ENCODE data around the gene VSTM2L.
A peak's percentile ranks its signal among the peaks of the same experiment; 100 is the strongest.
"Not testable (repeated sequence)": the region's sequence is repeated elsewhere in the genome, so short reads cannot be mapped to it uniquely, and the experiment has no call there.

Gene VSTM2L, protein sequence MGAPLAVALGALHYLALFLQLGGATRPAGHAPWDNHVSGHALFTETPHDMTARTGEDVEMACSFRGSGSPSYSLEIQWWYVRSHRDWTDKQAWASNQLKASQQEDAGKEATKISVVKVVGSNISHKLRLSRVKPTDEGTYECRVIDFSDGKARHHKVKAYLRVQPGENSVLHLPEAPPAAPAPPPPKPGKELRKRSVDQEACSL

DNA sequence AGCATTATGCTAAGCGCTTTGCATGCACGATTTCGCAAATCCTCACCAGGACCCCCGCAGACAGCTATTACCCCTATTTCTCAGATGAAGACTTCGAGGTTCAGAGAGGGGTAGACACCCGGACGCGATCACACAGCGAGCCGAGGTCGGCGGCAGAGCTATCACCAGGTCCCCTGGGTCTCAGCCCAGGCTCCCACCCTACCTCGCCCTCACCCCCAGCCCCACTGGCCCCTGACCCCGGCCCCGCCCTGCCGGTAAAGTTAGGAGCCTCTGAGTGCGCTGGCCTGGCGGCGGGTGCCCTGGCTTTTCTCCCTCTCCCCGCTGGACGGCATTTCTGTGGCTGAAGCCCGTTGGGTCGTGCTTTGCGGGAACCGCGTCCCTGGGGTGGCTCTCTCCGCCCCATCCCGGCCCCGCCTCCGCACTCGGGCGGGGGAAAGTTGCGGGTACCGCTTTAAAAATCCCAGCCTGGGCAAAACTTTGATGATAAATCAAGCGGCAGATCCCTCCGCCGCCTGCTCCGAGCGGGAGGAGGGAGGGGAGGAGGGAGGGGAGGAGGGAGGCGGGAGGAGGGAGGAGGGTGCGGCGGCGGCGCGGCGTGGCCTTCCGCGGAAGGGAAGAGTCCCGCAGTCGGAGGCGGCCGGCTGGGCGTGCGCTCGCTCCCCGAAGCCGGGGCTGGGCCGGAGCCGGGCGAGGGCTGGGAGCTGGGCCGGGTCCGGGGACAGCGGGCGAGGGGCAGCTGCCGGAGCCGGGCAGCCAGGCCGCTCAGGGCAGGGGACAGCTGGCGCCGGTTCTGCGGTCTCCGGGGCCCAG, at the start of gene VSTM2L:
VSTM2L (plus strand) TSS at position 624 of the 810 bp plus-strand sequence. CDS start 224 bp downstream, outside the sequence.
- peak within 1 kb of the TSS; percentile 9 for H3K27ac Mint-ChIP-seq

DNA sequence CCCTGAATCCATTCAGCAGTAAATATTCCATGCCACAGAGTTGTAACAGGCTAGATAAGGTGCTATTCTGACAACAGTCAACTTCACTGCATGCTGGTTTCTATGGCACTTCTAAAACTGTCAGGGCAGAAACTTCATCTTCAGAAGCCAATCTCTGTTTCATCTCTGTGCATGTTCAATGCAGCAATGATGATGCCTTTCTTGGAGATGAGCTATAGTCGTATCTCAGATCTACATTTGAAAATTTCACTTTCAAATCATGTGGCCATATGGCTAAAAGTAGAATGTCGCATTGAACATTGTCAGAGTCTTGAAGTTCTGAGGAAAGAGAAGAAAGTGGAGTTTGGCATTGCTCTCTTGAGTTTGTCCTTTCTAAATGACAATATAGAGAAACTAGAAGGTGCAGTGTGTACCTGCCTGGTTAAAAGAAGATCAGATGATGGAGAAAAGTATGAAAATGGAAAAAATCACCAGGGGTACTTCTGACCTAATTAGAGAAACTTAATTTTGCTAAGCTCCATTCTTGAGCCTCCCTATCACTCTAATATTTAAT, 49.0 kb upstream of the VSTM2L start:
- Mint-ChIP-seq H3K27me3 (no peaks in the 10 kb centered on the region), H3K9me3 (no peaks in the 10 kb centered on the region), H3K36me3 (ENCODE audit: low read depth) (peaks cover 49% of the 10 kb centered on the region), H3K4me1 (ENCODE audit: low read depth) (no peaks in the 10 kb centered on the region), H3K27ac (no peak overlapping the region), H3K4me3 (no peak overlapping the region)

More for the DNA sequence above, at the start of gene VSTM2L:
- Mint-ChIP-seq H3K9me3 (no peaks in the 10 kb centered on the region), H3K36me3 (ENCODE audit: low read depth) (no peaks in the 10 kb centered on the region), H3K4me3 (peak within 1 kb of the TSS; percentile 67), H3K4me1 (ENCODE audit: low read depth) (peaks cover 17% of the 10 kb centered on the region), H3K27me3 (peaks cover 73% of the 10 kb centered on the region)

DNA sequence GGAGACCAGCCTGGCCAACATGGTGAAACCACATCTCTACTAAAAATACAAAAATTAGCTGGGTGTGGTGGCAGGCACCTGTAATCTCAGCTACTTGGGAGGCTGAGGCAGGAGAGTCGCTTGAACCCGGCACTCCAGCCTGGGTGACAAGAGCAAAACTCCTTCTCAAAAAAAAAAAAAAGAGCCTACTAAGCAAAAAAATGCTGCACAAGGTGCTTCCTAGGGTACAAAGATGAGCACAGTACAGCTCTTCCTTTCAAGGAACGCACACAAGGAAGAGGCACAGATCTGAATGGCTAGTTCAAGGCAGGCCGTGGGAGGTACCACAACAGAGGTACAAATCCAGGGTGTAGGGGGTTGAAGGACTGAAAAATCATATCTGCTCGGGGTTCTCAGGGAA, 46.9 kb upstream of the VSTM2L start:
- not testable (repeated sequence) for H3K4me3 Mint-ChIP-seq; H3K27me3 Mint-ChIP-seq; H3K9me3 Mint-ChIP-seq; H3K4me1 Mint-ChIP-seq (ENCODE audit: low read depth)
- H3K36me3 Mint-ChIP-seq (ENCODE audit: low read depth), result peaks cover 49% of the 10 kb centered on the region
- peak overlapping the region; percentile 17 for H3K27ac Mint-ChIP-seq

DNA sequence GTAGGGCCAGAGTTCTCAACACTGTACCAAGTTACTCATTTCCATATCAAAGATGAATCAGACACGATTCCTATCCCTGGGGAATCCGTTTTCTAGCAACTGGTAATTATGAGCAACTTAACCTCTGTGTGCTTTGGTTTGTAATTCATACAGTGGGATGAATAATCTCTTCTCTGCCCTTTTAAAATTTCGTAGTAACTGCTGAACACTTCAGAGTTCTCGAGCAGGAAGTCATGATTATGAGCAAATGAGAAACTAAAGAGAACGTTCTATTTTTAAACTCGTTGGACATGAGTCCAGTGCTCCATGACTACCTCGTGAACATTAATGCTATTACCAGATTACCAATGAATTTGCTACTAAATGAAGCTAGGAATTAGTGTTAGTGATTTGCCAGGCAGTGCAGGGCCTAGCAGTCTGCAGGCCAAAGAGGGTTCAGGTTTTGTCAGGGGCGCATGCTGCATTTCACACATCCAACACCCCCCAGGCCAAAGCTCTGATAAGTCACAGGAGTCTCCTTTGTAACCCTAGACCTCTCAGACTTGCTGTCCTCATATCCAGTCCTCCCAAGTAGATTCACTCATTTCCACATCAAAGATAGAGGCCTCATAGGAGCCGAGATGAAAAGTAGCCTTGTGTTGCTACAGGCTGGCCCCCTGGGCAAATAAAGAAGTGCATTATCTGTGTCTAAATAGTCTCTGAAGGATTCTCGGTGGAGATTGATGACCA, 45.8 kb upstream of the VSTM2L start:
- Mint-ChIP-seq H3K36me3 (ENCODE audit: low read depth) (peaks cover 46% of the 10 kb centered on the region), H3K9me3 (no peaks in the 10 kb centered on the region), H3K4me3 (no peak overlapping the region), H3K27me3 (no peaks in the 10 kb centered on the region), H3K4me1 (ENCODE audit: low read depth) (no peaks in the 10 kb centered on the region), H3K27ac (no peak overlapping the region)

DNA sequence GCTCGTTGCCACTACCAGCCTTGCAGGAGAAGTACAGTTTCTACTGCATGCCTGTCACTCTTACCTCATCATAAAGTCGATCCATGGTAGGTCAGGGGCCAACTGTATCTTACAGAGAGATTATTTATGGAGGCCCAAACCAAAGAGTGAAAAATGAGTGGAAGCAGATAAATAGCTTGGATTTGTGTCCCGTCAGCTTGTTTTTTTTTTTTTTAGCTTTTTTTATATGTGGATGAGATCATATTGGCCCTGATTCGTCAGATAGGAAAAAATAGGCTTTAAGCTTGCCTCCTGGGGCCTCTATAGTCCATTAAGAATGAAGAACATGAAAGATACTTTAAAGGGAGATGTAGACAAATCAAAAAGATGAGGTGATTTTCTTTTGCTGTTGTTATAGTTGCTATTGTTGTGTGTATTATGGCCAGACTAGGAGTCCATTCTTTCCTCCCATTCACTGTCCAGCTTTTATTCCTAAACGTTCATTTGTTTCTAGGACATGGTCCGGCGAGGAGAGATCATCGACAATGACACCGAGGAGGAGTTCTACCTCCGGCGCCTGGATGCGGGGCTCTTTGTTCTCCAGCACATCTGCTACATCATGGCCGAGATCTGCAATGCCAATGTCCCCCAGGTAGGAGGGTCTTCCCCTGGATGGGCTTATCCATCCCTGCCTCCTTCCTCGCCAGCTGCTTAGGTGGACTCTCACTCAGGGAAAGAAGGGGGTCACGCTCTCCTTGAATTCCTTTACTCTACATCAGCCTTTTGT, 43.3 kb upstream of the VSTM2L start:
- H3K27ac Mint-ChIP-seq, result no peak overlapping the region
- no peak overlapping the region for H3K4me3 Mint-ChIP-seq
- no peaks in the 10 kb centered on the region for H3K9me3 Mint-ChIP-seq
- H3K36me3 Mint-ChIP-seq (ENCODE audit: low read depth), result peaks cover 50% of the 10 kb centered on the region
- no peaks in the 10 kb centered on the region for H3K4me1 Mint-ChIP-seq (ENCODE audit: low read depth)
- H3K27me3 Mint-ChIP-seq, result no peaks in the 10 kb centered on the region

DNA sequence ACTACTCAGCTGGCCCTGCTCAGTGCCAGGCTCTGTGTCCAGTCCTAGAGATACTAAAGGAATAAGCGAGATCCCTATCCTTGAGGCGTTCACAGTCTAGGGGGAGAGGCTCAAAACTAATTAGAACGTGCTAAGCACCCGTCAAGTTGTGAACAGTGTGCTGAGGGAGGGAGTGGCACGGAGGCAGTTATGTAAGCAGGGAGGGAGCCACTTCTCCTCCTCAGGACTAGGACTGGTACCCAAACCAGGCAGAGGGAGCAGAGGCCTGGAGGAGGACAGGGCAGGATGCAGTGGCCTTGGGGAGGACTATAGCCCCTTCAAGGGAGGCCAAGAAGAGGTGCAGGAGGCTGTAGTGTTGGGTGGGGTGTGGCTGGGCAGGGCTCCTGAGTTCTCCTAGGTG, 39.6 kb upstream of the VSTM2L start:
- Mint-ChIP-seq H3K4me1 (ENCODE audit: low read depth) (no peaks in the 10 kb centered on the region), H3K27me3 (no peaks in the 10 kb centered on the region), H3K9me3 (no peaks in the 10 kb centered on the region), H3K4me3 (no peak overlapping the region), H3K36me3 (ENCODE audit: low read depth) (peaks cover 37% of the 10 kb centered on the region), H3K27ac (no peak overlapping the region)

DNA sequence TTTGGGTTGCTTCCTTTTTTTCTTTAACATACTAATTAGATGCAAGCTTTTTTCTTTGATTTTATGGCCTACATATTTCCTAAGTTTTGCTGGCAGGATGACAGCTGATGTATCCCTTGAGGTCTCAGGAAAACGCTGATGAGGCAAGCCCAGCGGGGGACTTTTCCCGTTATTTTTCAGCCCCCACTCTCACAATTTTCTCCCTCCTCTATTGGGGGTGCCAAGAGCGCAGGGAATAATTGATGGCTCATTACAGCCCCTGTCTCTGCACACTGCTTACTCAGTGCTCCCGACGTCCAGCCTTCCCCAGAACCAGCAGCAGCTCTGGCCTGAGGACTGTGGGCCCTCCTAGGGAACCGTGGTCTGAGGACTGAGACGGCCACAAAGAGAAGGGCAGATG, 38.6 kb upstream of the VSTM2L start:
- no peaks in the 10 kb centered on the region for H3K4me1 Mint-ChIP-seq (ENCODE audit: low read depth)
- H3K27ac Mint-ChIP-seq, result no peak overlapping the region
- H3K27me3 Mint-ChIP-seq, result no peaks in the 10 kb centered on the region
- peaks cover 36% of the 10 kb centered on the region for H3K36me3 Mint-ChIP-seq (ENCODE audit: low read depth)
- H3K9me3 Mint-ChIP-seq, result no peaks in the 10 kb centered on the region
- H3K4me3 Mint-ChIP-seq, result no peak overlapping the region

DNA sequence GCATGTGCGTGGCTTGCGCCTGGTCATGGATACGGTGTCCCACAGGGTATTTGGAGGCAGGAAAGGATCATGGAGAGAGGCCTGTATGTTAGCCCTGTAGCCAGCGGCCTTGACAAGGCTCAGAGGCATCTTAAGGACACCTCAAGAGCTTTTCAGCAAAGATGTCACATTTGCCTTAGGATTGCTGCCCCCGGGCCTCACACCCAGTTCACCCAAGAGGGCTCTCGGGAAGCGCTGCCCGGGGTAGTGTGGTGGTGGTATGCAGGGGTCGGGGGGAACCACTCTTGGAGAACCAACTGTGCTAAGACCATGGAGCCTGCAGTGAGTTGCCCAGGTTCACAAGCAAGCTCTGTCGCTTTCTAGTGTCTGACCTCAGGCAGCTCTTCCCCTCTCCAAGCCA, 36.9 kb upstream of the VSTM2L start:
- Mint-ChIP-seq H3K9me3 (no peaks in the 10 kb centered on the region), H3K4me3 (no peak overlapping the region), H3K27ac (no peak overlapping the region), H3K36me3 (ENCODE audit: low read depth) (peaks cover 38% of the 10 kb centered on the region), H3K4me1 (ENCODE audit: low read depth) (no peaks in the 10 kb centered on the region), H3K27me3 (no peaks in the 10 kb centered on the region)

DNA sequence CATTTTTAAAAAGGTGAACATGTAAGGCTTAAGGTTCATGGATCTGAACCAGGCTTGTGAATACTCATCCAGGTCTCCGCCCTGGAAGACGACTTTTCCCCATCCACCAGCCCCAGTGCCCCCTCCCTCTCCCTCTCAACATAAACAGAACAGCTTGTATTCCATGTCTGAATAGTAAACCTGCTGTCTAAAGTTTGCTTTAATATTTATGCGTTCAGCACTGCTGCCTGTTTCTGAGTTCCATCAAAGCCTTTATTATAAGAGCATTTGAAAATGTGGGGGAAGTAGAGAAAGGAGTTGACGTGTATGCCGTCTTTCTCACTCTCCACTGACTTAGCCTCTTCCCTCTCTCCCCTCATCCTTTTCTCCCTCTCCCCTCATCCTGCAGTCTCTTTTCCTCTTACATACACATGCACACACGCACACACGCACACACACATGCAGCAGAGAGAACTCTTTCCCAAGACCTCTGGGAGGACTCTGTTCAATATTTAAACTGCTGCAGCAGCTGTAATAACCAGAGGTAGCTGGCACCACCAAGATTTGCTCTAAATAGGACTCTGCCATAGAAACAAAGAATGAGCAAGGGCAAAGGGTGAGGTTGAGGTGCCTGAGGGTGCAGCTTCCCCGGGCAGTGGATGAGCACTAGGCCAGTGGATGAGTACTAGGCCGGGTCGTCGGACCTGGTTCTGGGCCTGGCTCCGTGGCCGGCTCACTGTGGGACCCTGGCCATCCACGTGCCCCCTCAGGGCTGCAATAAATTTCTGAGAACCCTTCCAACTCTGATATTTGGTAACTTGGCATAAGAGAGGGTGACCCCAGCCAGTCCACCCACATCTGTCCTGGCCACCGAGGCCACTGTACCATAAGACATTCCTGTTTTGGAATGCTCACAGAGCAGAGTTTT, 35.4 kb upstream of the VSTM2L start:
- H3K27me3 Mint-ChIP-seq, result no peaks in the 10 kb centered on the region
- H3K4me3 Mint-ChIP-seq, result no peak overlapping the region
- H3K36me3 Mint-ChIP-seq (ENCODE audit: low read depth), result peaks cover 32% of the 10 kb centered on the region
- H3K4me1 Mint-ChIP-seq (ENCODE audit: low read depth), result no peaks in the 10 kb centered on the region
- H3K9me3 Mint-ChIP-seq, result no peaks in the 10 kb centered on the region
- H3K27ac Mint-ChIP-seq, result no peak overlapping the region

DNA sequence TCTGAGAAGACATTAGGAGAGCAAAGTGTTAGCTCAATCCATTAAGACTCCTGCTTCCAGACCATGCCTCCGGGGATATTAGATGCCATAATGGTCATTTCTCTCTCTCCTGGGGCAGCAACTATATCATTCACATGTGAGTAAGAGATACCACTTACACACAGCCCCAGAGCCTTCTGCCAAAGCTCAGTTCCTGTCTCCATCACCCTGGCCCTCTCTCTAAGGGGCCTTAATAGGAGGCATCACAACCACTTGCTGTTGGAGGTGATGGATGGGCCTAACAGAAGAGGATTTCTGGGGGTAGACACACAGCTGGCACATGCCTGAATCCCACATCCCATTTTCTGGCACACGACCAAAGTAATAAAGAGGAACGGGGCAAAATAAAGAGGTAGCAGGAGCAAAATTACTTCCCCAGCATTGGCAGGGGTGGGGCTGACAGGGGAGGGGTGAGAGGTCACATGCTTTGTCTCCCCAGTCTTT, 34.0 kb upstream of the VSTM2L start:
- Mint-ChIP-seq H3K9me3 (no peaks in the 10 kb centered on the region), H3K4me3 (no peak overlapping the region), H3K36me3 (ENCODE audit: low read depth) (peaks cover 21% of the 10 kb centered on the region), H3K27ac (no peak overlapping the region), H3K4me1 (ENCODE audit: low read depth) (no peaks in the 10 kb centered on the region), H3K27me3 (no peaks in the 10 kb centered on the region)

DNA sequence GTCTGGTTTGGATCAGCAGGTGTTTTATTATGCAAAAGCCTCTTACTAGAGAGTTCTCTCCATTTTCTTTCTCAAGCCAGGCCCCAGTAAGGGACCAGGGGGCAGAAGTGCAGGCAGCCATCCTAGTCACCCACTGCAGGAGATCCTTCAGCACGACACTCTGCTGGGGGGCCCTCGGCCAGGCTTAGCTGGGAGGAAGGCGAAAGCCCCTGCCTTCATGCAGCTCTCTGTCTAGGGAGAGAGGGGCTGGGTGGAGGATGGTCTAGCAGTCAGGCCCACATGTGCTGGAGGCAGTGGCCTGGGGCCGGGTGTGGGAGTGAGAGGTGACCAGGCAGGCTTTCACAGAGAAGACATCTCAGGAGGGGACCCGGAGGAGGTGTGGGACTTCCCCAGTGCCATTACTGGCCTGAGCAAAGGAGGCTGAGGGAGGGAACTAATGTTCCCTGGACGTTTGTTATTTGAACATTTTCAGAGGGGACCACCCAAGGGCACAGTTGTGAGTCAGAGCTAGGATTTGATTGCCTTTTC, 33.5 kb upstream of the VSTM2L start:
- H3K27me3 Mint-ChIP-seq, result no peaks in the 10 kb centered on the region

DNA sequence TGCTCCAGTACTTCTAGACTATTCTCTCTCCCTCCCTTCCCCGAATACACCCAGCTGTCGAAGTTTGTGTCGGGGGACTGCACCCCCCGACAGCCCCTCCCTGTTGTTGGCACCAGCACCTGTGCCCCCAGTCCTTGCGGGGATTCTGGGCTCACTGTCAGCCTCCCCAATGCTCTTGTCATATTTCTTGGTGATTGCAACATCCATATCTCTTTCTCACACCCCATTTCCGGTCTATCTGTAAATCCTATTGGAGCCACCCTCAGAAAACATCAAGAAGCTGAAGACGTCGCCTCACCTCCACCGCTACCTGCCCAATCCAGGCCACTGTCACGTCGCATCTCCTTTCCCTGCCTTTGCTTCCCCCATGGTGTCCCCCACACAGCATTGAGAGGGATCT, 32.6 kb upstream of the VSTM2L start:
- no peaks in the 10 kb centered on the region for H3K27me3 Mint-ChIP-seq
- peaks cover 25% of the 10 kb centered on the region for H3K36me3 Mint-ChIP-seq (ENCODE audit: low read depth)
- H3K27ac Mint-ChIP-seq, result no peak overlapping the region
- no peaks in the 10 kb centered on the region for H3K4me1 Mint-ChIP-seq (ENCODE audit: low read depth)
- no peak overlapping the region for H3K4me3 Mint-ChIP-seq
- no peaks in the 10 kb centered on the region for H3K9me3 Mint-ChIP-seq

More for the DNA sequence above, 33.5 kb upstream of the VSTM2L start:
- H3K27ac Mint-ChIP-seq, result no peak overlapping the region
- no peaks in the 10 kb centered on the region for H3K4me1 Mint-ChIP-seq (ENCODE audit: low read depth)
- H3K36me3 Mint-ChIP-seq (ENCODE audit: low read depth), result peaks cover 25% of the 10 kb centered on the region
- H3K4me3 Mint-ChIP-seq, result no peak overlapping the region
- no peaks in the 10 kb centered on the region for H3K9me3 Mint-ChIP-seq

DNA sequence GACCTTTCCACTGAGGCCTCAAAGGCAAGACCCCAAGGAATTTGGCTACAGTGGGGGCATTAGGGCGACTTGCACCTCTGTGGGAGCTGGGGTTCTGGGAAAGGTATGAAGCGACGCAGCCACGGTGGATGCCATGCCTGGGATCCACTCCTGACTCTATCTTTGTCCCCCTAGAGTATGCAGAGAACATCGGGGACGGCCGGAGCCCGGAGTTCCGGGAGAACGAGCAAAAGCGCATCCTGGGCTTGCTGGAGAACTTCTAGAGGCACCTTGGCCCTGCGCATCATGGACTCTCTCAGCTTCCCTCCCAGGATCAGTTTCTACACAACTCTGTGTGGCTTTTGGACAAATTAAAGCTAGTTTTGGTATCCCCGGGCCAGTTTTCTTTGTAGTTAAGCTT, 31.2 kb upstream of the VSTM2L start:
- Mint-ChIP-seq H3K9me3 (no peaks in the 10 kb centered on the region), H3K27me3 (no peaks in the 10 kb centered on the region), H3K4me1 (ENCODE audit: low read depth) (no peaks in the 10 kb centered on the region), H3K4me3 (no peak overlapping the region), H3K36me3 (ENCODE audit: low read depth) (peaks cover 21% of the 10 kb centered on the region), H3K27ac (no peak overlapping the region)
